Cardiac septum (tissue), 1 donor: Measurements from ENCODE around the gene CCDC33. TPM values are rescaled to one million over a fixed set of nuclear protein-coding genes. Genes with fewer than 3 reads are reported as not detected.

Experiments
- DNase-seq: peaks from one replicate; pipeline ENCODE4 v3.0.0-alpha.2; 2020; ENCODE audit warnings: low spot score
- intact Hi-C: fragments of 100-400 bp; cut with DNase I; formaldehyde crosslinking; loops from one replicate; pipeline ENCODE4 v1.14.0; 2022
- total RNA-seq: library from RNA; stranded (reverse); fragmentation: NEBNext Ultra II Directional; extraction: Animal tissue kit (Norgen Biotek cat#: 25700); gene quantifications from one replicate; pipeline ENCODE4 v1.2.1, GENCODE V29; 2021
- donor health status: DM: no; HTN: no; CAD: no.

Gene CCDC33
- total RNA-seq, 1 donor from 2014 or later, result not detected

DNA sequence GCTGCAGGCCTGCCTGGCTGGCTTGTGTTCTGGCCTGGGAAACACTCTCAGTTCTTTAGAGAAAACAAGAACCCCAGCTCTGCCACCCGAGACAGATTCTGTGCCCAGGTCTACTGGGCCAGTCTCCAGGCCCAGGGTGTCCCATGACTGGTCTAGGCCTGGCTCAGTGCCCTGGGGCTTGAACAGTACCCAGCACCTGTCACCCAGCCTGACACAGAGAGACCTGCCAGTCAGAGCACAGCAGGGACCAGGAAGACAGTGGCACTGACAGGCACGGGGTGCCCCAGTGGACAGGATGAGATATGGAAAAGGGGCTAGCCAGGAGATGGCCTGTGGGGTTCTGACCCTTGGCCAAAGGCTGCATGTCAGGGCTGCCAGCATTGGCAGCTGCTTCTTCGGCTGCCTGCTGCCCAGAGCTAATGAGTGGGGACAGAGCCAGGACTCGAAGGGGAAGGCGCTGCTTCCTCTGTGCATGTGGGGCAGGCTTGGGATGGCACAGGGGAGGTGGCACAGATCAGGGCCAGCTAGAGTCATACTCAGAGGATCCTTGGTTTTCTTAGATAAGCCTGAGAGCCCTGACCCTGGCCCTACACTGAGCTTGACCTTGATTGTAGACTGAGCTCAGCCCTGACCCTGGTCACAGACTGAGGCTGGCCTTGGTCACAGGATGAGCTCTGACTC is 15.1 kb downstream of the CCDC33 start:
- intact Hi-C loops, result loop anchor here (1.0 to 5.0 kb wide), 2 partner anchors 11 to 94 kb away; no protein-coding TSS in a partner anchor
- peak; percentile 89 for DNase-seq

DNA sequence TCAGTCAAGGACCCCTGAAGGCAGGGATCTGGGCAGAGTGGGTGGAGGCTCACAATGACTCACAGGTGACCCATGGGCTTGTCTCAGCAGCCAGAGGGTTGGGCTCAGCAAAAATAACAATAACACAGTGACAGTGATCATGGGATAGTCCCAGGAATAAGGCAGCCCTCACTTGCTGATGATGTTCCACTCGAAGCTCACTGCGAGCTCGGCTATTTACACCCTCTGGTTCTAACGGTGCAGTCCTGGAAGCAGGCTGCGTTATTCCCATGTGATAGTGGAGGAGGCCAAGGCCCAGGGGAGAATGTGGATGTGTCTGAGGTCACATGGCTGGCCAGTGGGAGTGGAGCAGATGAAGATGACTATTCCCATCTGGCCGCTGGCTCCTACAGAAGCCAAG is 16.2 kb downstream of the CCDC33 start:
- DNase-seq, result no peak
- intact Hi-C loops, result loop anchor here (5.0 kb wide), 1 partner anchor 95 kb away; no protein-coding TSS in a partner anchor

- DNase-seq, result no peak
- intact Hi-C loops, result loop anchor here (5.0 kb wide), 1 partner anchor 95 kb away; no protein-coding TSS in a partner anchor
Observed at GRCh38 chr15:74252721-74253120, 16.6 kb downstream of the CCDC33 start.

DNA sequence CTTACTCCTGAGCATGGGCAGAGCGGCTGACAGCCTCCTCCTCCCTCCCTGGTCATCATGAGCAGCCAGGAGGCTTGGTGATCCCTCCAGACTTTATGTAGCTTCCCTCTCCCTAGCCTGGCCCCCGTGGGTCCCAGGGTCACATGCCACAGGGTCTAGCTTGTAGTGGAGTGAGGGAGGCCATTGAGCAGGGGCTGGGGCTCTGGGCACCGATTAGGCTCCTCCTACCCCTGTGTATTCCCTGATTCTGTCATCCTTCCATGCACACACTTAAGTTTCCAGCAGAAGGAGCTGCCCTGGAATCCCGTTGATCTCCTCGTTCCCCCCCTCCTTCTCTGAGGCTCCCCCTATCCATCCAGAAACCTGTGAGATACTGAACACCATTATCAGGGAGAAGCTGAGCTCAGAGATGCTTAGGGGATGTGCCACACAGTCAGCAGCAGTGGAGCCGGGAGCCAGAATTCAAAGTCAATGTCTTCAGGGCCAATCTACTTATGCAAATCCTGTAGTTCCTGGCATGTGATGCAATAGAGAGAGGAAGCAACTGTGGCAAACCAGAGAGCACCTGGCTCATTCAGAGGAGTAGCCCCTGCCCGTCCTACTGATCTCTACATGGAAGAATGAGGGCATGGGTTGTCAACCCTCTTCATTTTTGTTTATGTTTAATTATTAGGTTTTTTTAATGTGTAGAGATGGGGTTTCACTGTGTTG is 17.2 kb downstream of the CCDC33 start:
- intact Hi-C loops, result loop anchor here (5.0 kb wide), 1 partner anchor 96 kb away; no protein-coding TSS in a partner anchor

DNA sequence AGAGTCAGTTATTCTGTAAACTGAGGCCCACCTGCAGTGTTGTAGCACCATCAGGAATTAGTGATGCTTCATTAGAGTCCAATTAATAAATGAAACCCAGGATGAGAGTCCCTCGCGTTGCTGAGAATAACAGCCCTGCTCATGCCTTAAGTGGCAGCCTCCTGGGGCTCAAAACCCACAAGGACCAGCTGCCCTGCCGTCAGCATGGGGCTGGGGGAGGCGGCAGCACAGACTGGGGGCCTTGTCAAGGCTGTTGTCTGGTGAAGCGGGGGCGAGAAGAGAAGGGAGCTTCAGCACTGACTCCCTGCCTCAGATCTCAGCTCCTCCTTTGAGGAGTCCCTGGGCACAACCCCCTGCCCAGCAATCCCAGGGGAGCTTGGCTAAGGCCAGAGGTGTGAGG is 21.0 kb downstream of the CCDC33 start:
- no peak for DNase-seq
- intact Hi-C loops, result no loop called here

More for the DNA sequence above, 17.2 kb downstream of the CCDC33 start:
- DNase-seq, result no peak

DNA sequence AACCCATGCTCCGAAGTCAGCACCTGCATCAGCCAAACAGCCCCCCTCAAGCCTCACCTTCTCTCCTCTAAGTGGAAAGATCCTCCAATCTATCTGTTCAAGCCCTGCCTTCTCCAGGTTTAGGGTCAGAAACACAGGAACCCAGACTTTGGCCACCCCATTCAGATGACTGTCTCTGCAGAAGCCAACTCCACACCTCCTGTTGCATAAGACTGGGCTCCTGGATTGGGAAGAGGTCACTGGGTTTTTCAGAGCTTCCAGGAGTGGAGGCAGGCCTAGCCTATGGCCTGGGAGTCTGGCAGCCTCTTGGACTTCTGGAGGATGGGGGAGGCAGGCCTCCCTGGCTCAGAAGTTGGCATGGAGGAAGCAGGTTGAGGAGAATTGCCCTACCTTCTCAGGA is 21.5 kb downstream of the CCDC33 start:
- intact Hi-C loops, result no loop called here
- DNase-seq, result no peak

DNA sequence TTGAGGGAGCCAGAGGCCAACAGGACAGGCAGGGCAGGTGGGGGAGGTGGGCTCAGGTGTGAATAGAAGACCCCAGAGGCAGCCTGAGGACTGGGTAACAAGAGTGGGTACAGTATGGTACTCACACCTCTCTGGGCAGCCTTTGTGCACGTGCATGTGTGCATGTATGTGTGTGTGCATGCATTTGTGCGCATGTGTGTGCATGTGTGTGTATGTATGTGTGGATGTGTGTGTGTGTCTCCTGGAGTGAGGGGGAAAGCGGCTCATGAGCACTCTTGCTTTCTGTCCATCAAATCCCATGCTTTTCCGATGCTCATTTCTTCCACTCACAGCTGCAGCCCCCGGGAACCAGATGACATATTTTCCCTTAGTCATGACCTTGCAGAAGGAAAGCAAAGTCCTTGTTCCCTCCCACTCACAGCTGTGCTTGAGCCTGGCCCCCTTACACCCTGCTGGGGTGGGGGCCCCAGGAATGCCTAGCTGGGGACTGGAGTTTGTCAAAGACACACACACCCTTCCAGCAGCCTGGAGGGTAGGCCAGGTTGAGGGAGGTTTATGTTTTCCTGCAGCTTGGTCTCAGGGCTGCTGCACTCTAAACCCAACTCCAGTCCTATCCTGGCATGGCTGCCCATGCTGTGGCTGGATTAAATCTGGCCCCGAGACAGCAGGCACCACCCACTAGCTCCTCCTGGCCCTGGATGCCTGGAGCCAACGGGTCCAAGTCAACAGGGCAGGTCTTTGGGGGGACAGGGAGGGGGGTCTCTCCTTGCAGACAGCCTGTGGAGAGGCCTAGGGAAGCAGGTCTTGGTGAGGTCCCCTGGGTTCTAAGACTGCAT is 22.5 kb downstream of the CCDC33 start:
- intact Hi-C loops, result no loop called here
- DNase-seq, result no peak

- no peak for DNase-seq
- intact Hi-C loops, result no loop called here
Observed at GRCh38 chr15:74259292-74259648, 23.1 kb downstream of the CCDC33 start.

GRCh38 chr15:74259821-74260607 is 23.9 kb downstream of the CCDC33 start:
- DNase-seq, result no peak
- intact Hi-C loops, result no loop called here

DNA sequence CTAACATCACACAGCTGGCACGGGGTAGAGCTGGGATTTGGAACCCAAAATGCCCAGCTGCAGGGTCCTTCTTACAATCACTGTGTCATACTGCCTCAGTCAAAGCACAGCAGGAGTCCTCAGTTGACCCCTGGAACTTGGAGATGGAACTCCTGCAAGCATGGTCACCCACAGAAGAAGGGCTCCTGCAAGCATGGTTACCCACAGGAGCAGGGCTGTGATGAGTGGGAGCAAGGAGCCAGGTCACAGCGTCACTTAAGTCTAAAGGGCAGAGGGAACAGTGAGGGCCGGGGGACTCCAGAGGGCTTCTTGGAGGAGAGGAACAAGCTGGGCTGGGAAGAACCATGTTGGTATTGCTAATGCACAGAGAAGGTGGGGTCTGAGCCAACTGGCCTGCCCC is 24.9 kb downstream of the CCDC33 start:
- intact Hi-C loops, result no loop called here
- DNase-seq, result no peak

DNA sequence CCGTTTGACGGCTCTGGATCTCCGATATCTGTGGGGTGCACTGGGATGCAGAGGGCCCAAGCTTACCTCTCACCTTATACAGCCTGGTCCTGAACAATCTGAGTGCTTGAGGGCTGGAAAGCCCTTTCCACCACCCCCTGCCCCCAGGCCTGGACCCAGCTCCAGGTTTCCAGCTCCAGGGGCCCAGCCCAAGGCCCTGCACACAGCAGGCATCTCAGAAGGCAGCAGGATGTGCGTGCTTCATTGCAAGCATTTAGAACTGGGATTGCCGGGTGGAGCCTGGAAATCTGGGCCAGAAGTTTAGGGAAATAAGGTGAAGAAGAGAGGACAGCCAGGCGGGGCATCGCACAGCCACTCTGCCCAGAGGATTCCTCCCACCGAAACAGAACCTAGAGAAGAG is 25.6 kb downstream of the CCDC33 start:
- DNase-seq, result no peak
- intact Hi-C loops, result no loop called here

DNA sequence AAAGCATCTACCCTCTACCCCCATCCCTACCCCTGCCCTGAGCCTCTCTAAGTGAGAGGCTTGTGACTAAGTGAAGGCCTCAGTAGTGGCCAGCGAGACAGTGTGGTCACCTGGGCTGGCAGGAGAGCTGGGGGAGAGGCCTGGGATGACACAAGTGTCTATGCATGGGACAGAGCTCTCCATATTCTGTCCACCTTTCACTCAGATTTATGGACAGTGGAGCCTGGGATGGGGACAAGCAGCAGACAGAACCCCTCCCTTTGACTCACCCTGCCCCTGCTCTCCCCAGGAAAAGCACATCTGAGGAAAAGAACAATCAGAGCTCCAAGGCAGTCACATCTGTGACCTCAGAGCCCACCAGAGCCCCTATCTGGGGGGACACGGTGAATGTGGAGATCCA is 26.0 kb downstream of the CCDC33 start:
- intact Hi-C loops, result no loop called here
- DNase-seq, result no peak

- DNase-seq, result no peak
- intact Hi-C loops, result no loop called here
Observed at GRCh38 chr15:74262625-74263024, 26.5 kb downstream of the CCDC33 start.

- intact Hi-C loops, result no loop called here
- no peak for DNase-seq
Observed at GRCh38 chr15:74263466-74263865, 27.3 kb downstream of the CCDC33 start.

DNA sequence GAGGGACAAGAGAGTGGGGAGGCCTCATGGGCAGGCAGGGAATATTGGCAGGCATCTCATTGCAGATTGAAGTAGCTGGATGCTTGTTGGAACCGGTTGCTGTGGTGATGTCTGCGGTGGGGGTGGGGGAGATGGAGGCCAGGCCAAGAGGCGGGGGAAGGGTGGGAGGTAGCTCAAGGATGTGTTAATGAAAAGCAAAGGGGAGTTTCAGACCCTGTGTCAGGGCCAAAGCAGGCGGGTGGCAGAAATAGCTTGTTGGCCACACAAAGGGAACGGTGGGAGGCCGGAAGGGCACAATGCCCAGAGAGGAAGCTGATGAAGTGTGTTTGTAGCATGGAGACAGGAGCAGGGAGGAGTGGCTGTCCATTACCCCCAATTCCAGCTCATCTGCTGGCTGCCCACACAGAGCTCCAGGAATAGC is 28.0 kb downstream of the CCDC33 start:
- DNase-seq, result no peak
- intact Hi-C loops, result no loop called here

DNA sequence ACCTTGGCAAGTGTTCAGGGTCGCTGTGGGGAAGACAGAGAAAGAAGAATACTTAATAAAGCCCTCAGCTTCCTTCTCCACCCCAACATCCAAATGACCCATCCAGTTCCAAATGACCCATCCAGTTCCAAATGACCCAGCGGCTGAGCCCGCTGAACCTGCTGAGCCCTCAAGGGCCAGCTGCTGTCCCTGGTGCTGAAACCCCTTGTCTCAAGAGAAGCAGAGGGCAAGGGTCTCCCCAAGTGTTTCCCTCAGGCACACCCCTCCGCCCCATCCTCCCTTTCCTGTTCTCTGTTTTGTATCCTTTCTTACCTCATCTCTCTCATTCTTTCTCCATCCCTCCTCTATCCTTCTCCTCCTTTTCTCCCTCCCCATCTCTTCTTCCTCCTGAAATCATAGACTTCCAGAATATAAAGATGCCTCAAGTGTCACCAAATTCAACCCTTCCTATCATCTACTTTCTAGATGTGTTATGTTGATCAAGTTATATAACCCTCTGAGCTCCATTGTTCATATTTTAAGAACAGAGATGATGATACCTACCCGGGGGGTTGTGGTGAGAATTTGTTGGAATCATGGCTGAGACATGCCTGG is 29.0 kb downstream of the CCDC33 start:
- intact Hi-C loops, result no loop called here
- no peak for DNase-seq

- intact Hi-C loops, result no loop called here
Observed at GRCh38 chr15:74268020-74268419, 31.9 kb downstream of the CCDC33 start.

GRCh38 chr15:74269362-74270035 is 33.4 kb downstream of the CCDC33 start:
- intact Hi-C loops, result no loop called here
- DNase-seq, result no peak

More at GRCh38 chr15:74268020-74268419, 31.9 kb downstream of the CCDC33 start:
- DNase-seq, result no peak

DNA sequence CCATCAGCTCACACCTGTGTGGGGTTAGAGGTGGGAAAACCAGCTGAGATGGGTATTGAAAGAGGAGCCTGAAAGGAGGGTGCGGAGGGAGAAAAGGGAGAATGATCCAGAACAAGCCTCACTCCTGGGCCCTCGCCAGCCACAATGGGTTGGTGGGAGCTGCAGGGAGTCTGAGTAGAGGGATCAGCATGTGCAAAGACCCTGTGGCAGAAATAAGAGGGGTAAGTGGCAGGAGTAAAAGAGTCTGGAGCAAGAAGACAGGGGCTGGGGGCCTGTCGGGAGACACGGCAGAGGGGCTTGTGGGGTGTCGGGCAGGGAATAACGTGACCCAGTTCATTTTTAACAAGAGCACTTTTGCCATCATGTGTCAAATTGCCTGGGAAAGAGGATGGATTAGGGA is 34.0 kb downstream of the CCDC33 start:
- intact Hi-C loops, result no loop called here
- no peak for DNase-seq
